Neural crest cell (in vitro differentiated cells): Measurements from ENCODE around the gene IL10RA. TPM values are rescaled to one million over a fixed set of nuclear protein-coding genes. Genes with fewer than 3 reads are reported as not detected.

Source experiments
- DNase-seq: peaks from one replicate; pipeline ENCODE4 v3.0.0; 2021; ENCODE audit warnings: low read depth, mixed read lengths, low spot score
- H3K27ac Mint-ChIP-seq: one replicate; pipeline ENCODE4 v1.8.0; 2021; ENCODE audit warnings: mild to moderate bottlenecking, mixed read lengths; ENCODE audit not compliant: unreplicated experiment
- H3K27me3 Mint-ChIP-seq: 2 replicates; pipeline ENCODE4 v1.8.0; 2021; ENCODE audit warnings: low read depth, mild to moderate bottlenecking, mixed read lengths
- H3K36me3 Mint-ChIP-seq: 2 replicates; pipeline ENCODE4 v1.8.0; 2021; ENCODE audit warnings: low read depth, mild to moderate bottlenecking, mixed read lengths
- H3K4me1 Mint-ChIP-seq: 2 replicates; pipeline ENCODE4 v1.8.0; 2021; ENCODE audit warnings: mixed read lengths
- H3K4me3 Mint-ChIP-seq: one replicate; pipeline ENCODE4 v1.8.0; 2021; ENCODE audit warnings: mild to moderate bottlenecking, mixed read lengths
- H3K9me3 Mint-ChIP-seq: 2 replicates; pipeline ENCODE4 v1.8.0; 2021; ENCODE audit warnings: mixed read lengths
- CTCF ChIP-seq: fragments of 200-600 bp; sonication (generic); conservative IDR thresholded peaks from 2 replicates; pipeline ENCODE4 v1.5.0; 2021; ENCODE audit warnings: antibody characterized with exemption, mild to moderate bottlenecking
- total RNA-seq: library from RNA; stranded (reverse); gene quantifications from 2 replicates; pipeline ENCODE4 v1.2.1, GENCODE V29; 2021

IL10RA gene
- total RNA-seq, 1 donor from 2014 or later = 0.37 TPM

GRCh38 chr11:118046964-118047700 is 60.9 kb downstream of the IL10RA start:
- TF ChIP-seq CTCF = no peak
- H3K36me3 Mint-ChIP-seq = no peaks in the 10 kb centered on the region
- no peak overlapping the region for H3K4me3 Mint-ChIP-seq
- H3K27ac Mint-ChIP-seq = no peak overlapping the region
- H3K27me3 Mint-ChIP-seq = no peaks in the 10 kb centered on the region
- no peak for DNase-seq
- no peaks in the 10 kb centered on the region for H3K9me3 Mint-ChIP-seq
- peaks cover 10% of the 10 kb centered on the region for H3K4me1 Mint-ChIP-seq

GRCh38 chr11:118047749-118048148 is 61.6 kb downstream of the IL10RA start:
- Mint-ChIP-seq H3K27me3 (no peaks in the 10 kb centered on the region), H3K27ac (no peak overlapping the region), H3K4me3 (no peak overlapping the region), H3K4me1 (peaks cover 4% of the 10 kb centered on the region), H3K36me3 (no peaks in the 10 kb centered on the region), H3K9me3 (no peaks in the 10 kb centered on the region)
- DNase-seq = no peak
- no peak for TF ChIP-seq CTCF

- TF ChIP-seq CTCF = no peak
- Mint-ChIP-seq H3K36me3 (no peaks in the 10 kb centered on the region), H3K4me1 (peaks cover 6% of the 10 kb centered on the region), H3K27ac (peak overlapping the region; percentile 81), H3K27me3 (no peaks in the 10 kb centered on the region), H3K9me3 (no peaks in the 10 kb centered on the region), H3K4me3 (no peak overlapping the region)
- DNase-seq = no peak
These were observed 62.5 kb downstream of the IL10RA start for GRCh38 chr11:118048472-118049370.

- Mint-ChIP-seq H3K27me3 (no peaks in the 10 kb centered on the region), H3K4me1 (peaks cover 6% of the 10 kb centered on the region), H3K9me3 (no peaks in the 10 kb centered on the region), H3K36me3 (no peaks in the 10 kb centered on the region), H3K27ac (no peak overlapping the region), H3K4me3 (no peak overlapping the region)
- TF ChIP-seq CTCF = no peak
- DNase-seq = no peak
These were observed 63.6 kb downstream of the IL10RA start for GRCh38 chr11:118049771-118050170.

- no peak overlapping the region for H3K27ac Mint-ChIP-seq
- DNase-seq = no peak
- no peak for TF ChIP-seq CTCF
- no peaks in the 10 kb centered on the region for H3K36me3 Mint-ChIP-seq
- H3K4me1 Mint-ChIP-seq = peaks cover 6% of the 10 kb centered on the region
- H3K9me3 Mint-ChIP-seq = no peaks in the 10 kb centered on the region
- no peaks in the 10 kb centered on the region for H3K27me3 Mint-ChIP-seq
- no peak overlapping the region for H3K4me3 Mint-ChIP-seq
These were observed 64.2 kb downstream of the IL10RA start for GRCh38 chr11:118050208-118050891.

Other genes starting within 250 kb of the IL10RA start
- gene DSCAML1, start 189.2 kb upstream of the IL10RA start, total RNA-seq = 0.09 and 0.25 TPM in 2 replicates
- 0.18 and 0.26 TPM in 2 replicates for gene FXYD2, start 161.7 kb upstream of the IL10RA start, total RNA-seq
- 113 TPM in 2 replicates for gene FXYD6, start 109.7 kb upstream of the IL10RA start, total RNA-seq
- gene TMPRSS13, start 57.0 kb upstream of the IL10RA start, total RNA-seq = 0.34 TPM in 1 of 2 replicates, not detected in the other
- not detected in 2 replicates for gene TMPRSS4, start 90.7 kb downstream of the IL10RA start, total RNA-seq
- not detected in 2 replicates for gene SMIM35, start 100.6 kb downstream of the IL10RA start, total RNA-seq
- gene SCN4B, start 166.4 kb downstream of the IL10RA start, total RNA-seq = 2.0 and 2.4 TPM in 2 replicates
- 0.40 and 0.43 TPM in 2 replicates for gene SCN2B, start 190.2 kb downstream of the IL10RA start, total RNA-seq
- gene JAML, start 238.6 kb downstream of the IL10RA start, total RNA-seq = not detected in 2 replicates